Stimulated activated CD4-positive, alpha-beta T cell treated with anti-CD3 and anti-CD28 coated beads, TNF-alpha, amount 100 ng/mL, for 4 hours (primary cell): ENCODE results near the gene NGFR.
"Not testable (repeated sequence)": the region's sequence is repeated elsewhere in the genome, so short reads cannot be mapped to it uniquely, and the experiment has no call there.

Source experiments
- DNase-seq, 3 experiments: peaks; one replicate each; pipeline ENCODE4 v3.0.0-alpha.2; 2020; ENCODE audit warnings: low read depth in 3 of 3

Gene NGFR

DNA sequence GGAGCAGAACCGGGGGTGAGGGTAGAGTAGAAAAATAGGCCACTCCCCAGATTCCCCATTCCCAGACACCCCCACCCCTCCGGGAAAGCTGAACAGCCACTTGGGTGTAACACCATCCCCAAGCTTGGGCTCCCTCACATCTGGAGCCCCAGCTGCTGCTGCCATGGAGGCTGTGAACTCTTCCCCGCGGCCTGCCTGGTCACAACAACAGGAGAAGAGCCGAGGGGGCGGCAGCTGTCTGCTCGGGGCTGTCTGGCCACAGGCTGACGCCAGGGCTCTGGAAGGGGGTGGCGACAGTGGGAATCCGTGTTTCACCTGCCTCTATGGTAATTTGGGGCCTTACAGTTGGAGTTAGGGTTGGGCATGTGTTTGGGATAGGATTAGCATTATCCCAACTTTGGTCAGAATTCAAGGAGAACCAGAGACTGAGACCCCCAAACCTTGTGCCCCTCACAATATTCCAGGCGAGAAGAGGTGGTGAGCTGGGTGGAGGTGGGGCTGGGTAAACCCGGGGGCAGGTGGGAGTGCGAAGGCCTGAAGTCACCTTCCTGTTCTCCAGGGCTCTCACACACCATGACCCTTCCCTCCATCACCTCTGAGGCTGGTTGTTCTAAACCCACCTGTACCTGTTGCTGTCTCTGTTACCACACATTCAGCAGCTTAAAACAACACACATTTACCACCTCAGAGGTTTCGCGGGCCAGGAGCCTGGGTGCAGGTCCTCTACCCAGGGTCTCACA, 50.9 kb downstream of the NGFR start:
- no peak for DNase-seq

DNA sequence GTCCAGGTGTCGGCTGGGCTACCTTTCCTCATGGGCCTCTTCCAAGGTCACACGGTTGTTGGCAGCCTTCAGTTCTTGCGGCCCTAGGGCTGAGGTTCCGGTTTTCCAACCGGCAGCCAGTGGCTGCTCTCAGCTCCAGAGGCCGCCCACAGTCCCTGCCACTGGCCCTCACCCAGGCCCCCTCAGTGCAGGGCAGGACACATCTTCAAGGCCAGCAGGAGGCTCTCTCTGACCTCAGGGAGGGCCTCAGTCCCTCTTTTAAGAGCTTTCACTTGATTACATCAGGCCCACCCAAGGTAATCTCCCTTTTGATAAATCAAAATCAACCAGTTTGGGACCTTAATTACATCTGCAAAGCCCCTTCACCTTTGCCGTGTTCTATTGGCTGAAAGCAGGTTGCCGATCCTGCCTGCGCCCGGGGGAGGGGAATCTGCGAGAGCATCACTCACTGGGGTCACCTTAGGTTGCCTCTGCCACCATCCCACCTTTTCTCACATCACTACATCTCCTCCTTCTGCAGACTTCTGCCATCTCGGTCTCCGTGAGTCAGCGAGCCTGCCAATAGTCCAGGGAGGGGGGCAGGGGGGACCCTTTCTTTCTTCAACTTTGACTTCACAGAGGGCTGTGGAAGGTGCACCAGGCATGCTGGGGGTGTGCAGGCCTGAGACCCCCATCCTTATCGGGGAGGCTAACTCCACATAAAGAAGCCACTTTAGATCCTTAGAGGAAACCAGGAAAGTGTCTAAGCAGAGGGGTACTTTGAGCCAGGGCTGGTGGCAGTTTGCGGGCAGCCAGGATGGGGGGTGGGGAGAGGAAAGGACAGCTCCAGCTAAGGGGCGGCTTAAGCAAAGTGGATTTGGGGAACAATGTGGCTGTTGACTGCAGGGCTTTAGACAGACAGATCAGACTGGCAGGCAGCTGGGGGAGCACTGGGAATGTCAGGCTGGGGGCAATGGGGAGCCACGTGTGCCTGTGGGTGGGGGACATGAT, 51.7 kb downstream of the NGFR start:
- no peak for DNase-seq

DNA sequence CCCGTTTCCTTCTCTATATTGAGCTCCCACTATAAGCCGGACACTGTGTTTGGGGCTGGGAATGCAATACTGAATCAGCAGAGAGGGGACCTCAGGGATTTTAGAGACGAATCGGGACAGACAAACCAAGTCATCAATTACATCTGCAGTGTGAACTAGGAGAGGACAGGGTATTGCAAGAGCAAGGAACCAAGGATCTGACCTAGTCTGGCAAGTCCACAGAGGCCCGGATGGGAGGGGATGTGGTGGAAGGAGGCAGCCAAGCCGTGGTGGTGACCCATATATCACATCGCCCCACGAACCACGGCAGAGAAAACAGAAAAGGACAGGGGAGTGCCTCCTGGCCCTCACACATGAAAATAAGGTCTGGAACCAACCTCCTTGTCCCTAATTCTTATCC, 52.5 kb downstream of the NGFR start:
- DNase-seq, result no peak

DNA sequence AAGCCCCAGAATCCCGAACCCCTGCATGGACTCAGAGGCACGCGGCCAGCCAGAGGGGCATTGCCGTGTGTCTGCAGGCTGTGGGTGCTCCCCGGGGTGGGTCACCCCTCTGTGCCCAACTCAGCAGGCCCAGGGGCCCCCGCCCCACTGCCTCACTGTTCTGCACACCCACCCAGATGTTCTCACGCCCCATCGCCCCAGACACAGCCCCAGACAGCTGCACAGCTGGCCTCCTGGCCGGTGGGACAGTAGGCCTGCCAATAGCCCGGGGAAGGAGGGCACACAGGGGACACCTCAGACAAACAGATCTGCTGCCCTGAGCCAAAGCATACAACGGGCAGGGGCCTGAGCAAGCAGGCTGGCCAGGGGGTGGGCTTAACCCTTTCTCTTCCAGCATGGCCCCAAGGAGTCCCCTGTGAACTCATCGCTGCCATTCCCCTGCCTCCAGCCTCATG, 53.0 kb downstream of the NGFR start:
- no peak for DNase-seq

DNA sequence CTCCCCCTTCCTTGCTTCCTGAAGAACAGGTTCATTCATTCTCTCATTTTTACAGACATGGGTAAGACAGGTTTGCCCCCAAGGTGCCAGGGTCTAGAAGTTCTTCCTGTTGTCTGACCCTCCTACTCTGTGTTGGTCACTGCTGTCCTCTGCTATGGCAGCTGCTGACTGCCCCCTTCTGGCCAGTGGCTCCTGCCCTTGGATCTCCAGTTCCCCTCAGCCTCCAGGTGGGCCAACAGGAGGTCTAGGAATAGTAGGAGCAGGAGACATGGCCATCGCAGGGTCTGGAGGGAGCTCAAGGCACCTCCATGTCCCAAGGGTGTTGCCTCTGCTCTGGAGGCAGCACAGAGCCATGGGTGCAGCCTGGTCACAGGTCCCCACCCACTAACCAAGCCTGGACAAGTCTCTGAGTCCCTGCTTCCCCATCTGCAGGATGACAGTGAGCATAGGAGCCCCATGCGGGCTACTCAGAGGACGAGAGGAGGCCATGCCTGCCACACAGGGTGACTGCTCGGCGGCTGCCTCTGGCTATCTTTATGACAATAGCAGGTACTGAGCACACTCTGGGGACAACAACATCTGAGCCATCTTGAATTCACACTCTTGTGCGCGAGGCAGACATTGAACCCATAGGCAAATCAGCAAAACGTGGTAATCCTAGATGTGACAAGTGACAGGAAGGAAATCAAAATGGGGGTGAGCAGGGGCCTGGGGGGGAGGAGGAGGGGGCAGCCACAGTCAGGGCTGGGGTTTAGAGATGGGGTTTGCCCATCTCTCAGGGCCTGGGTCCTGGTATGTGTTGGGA, 53.6 kb downstream of the NGFR start:
- no peak for DNase-seq

DNA sequence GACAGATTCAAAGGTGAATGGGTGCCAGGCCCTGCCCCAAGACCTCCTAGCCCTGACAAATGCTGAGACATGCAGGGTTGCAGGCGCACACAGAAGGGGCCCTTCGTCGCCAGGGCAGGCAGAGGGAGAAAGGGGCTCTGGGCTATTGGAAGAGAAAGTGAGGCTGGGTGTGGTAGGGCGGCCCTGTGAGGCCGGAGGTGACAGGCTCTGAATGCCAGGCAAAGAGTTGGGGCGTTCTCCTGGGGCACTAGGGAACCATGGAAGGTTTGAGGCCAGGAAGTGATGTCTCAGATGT, 54.2 kb downstream of the NGFR start:
- DNase-seq, result no peak

DNA sequence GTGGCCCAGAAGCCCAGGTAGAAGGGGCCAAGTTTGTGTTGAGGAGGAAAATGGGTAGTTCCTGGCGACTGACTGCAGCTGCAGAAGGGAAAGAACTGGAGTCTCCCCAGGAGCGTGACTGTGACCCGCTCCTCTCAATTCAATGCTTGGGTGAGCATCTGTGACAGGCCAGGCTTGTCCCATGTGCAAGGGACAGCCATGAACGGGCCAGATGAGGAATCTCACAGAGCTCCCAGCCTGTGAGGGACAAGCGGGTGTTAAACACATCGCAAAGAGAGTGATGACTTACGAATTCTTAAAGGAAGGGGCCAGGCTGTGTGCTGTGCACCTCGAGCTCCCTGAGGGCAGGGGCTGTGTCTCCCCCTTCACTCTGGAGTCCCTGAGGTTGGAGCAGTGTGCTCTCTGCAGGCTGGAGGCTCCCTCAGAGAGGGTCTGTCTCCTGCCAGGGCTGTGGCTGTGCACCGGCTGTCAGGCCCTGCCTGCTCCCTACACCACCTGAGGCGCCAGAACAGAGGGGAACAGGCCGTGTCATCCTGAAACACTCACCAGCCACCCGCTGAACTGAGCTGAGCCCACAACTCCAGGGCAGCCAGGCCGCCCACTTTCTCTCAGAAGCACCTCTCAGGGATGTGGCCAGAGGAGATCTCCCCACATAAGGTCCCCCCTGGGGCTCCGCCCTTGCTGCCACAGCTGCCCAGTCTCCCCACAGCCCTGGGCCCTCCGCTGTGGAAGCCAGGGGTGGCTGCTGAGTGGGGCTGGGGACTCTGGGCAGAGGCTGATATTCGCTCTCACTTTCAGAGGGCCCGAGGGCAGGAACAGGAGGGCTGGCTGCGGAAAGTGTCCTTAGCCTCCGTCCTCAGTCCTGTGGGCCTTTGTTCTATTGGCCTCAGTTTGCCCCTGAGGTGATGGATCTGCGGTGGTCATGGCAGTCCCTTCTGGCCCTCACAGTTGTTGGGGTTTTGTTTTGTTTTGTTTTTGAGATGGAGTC, 54.9 kb downstream of the NGFR start:
- no peak for DNase-seq

DNA sequence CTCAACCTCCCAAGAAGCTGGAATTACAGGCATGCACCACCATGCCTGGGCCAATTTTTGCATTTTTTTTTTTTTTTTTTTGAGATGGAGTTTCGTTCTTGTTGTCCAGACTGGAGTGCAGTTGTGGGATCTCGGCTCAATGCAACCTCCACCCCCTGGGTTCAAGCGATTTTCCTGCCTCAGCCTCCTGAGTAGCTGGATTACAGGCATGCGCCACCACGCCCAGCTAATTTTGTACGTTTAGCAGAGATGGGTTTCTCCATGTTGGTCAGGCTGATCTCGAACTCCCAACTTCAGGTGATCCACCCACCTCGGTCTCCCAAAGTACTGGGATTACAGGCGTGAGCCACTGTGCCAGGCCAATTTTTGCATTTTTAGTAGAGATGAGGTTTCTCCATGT, 55.7 kb downstream of the NGFR start:
- not testable (repeated sequence) for DNase-seq

DNA sequence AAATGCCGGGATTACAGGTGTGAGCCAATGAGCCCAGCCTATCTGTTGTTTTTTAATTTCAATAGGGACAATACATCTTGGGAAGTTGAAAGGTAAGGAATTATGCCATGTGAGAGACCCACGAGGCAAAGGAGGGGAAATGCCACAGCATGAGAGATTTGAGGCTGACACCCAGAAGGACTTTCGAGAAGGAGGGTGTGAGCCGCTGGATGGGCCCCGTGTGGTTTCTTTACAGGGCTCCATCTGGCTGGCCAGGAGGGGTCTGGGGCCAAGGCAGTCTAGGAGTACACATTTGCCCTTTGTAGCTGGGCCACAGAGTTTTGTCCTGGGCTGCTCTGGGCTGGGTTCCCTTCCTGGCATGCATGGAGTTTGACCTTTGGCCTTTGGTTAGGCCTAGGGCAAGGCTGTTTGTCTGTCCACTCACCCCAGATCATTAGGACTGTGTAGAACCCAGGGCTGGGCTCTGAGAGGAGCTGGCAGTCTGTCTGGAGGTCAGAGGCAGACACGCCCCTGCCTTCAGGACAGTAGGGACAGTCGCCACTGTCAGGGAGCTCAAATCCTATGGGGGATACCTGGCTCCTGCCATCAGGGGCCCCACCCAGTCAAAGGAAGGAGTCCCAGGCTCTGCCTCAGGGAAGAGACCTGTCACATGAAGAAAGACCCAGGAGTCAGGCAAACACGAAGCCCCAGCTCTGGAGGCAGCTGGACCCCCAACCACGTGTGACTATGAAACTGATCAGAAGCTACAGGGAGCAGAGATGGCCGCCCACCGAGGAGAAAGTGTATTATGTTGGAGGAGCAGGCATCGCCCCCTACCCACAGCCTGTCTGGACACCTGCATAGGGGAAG, 56.4 kb downstream of the NGFR start:
- no peak for DNase-seq

DNA sequence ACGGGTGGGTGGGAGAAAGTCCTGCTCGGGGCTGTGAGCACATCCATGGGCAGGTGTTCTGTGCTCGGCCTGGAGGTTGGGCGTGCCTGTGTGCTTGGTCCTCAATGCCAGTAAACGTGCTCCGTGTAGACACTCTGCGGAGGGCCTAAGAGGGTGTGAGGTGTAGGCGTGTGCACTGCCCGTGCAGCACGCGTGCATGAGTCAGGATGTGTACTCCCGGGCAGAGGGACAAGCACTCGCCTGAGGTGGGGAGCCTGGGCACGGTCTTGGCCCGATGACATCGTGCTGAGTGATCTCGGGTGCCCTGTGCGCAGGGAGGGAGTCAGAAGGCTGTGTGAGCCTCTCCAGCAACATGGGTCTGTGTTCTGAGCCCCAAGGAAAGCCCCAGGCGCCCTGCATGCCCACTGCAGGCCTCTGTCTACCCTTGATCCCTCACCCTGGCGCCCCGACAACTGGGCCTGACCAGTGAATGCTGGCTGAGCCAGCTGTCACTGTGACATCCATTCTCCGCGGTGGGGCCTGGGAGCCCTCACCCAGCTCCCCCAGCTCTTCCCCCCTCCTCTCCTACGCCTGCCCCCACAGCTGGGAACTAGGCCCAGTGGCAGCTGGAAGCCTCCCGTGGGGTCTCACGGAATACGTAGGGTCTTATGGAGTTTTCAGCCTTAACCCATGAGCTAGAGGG, 57.1 kb downstream of the NGFR start:
- no peak for DNase-seq

DNA sequence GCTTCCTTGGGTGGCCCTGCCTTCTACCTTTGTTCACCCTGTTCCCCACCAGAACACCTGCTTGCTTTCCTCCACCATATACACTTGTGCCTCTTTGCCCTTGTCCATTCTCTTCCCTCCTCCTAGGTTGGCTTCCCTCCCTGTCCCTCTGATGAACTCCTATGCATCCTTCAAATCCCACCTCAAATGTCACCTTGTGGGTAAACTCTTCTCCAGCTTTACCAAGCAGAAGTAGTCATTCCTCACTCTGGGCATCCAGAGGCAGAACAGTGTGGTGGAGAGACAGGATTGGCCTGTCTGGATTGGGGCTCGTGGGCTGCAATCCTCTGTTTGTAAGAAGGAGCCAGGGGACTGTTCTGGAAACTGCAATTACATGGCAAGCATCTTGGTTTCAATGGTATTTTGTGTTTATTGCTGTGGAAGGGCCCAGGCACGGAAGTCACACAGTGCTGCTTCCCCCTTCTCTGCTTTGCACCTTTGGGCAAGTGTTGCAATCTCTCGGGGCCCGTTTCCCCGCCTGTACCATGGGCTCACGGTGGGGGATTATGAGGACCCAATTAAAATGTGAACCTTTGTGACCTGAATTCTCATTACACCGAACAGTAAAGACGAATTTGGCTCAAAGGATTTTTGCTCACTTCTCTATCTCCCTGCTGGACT, 58.7 kb downstream of the NGFR start:
- no peak for DNase-seq

DNA sequence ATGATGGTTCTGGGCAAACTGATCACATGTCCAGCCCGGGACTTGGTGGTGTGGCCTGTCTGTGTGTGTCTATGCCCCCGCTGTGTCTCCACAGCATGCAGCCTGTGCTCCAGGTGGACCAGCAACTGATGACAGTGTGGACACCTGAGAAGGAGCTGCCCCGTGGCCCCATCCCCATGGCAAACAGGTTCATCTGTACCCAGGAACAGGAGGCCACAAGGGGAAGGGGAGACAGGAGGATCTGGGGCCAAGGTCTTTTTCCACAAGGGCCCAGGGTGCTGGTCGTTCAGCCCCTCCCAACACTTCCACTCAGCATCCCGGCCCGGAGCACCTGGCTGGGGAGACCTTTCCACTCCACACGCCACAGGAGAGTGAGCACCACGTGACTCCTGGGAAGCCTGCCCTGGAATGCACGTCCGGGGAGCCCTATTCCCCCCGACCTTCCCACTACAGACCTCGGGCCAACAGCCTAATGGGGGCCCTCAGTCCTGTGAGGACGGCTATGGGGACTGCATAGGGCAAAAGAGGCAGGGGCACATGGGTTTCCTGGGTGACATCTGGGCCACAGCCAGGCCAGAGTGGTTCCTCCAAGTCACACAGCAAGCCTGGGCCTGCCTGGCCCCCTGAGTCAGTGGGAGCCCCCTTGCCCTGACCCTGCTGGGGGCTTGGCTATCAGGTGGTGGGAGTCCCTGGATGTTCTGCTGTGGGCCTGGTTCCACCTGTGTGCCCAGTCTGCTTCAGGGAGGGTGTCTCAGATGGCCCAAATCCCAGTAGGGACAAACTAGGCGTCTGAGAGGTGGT, 59.8 kb downstream of the NGFR start:
- no peak for DNase-seq

DNA sequence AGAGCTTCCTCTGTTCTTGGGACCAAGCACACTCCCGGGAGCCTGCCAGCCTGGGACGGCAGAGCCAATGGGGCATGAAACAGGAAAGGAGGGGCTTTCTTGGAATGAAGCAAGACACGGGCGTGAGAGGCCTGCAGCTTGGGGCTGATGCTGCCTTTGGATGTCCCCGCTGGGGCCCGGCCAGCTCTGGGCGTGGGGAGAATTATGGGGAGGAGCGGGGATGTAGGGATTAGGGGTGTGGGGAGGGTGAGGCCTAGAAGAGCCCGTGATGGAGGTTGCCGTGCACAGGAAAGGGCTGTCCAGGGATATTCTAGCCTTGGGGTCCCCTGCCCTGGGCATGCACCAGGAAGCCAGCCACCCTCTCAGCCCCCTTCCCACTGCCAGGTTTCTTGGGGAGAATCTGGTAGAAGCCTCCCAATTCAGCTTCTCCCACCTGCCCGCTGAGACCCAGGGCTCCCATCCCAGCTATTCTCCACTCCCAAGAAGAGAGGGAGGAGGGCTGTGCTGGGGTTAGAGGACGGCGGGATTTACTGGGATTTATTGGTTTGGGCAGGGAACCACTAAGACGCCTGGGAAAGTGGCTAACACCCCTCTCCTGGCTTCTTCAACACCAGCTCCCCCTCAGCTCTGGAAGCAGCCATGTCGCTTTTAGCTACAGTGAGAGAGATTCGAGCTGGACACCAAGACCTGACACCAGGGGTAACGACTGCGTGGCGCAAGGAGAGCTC, 60.6 kb downstream of the NGFR start:
- no peak for DNase-seq

DNA sequence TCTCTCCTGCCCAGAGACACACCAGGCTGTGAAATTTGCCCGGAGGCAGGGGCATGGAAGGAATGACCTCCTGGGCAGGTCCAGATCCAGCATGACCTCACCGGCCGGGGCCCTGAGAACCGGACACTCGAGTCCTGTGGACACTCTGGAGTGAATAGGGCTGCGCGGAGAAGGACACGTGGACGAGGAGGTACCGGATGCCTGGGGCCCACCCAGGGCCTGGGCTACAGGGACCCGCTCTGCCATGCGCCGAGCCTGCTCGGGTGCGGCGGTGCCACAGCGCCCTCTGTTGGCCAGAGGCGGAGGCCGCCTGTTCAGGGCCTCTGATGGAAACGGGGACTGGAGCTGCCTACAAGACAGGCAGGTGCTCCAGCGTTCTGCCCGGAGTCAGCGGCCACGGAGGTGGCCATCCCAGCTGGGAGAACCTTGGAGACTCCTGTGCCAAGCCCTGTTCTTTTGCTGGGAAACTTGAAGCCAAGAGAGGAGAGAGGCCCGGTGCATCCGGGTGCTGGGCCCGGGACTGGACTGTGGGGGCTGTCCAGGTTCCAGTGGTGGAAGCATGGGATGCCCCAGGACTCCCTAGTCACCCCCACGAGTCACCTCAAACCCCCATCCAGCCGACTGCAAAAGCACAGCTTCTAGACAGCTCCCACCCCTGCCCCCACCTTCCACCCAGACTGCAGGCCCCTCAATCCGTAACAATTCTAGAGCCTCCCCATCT, 61.3 kb downstream of the NGFR start:
- peak; percentile 69 to 74 (median 69) for DNase-seq

DNA sequence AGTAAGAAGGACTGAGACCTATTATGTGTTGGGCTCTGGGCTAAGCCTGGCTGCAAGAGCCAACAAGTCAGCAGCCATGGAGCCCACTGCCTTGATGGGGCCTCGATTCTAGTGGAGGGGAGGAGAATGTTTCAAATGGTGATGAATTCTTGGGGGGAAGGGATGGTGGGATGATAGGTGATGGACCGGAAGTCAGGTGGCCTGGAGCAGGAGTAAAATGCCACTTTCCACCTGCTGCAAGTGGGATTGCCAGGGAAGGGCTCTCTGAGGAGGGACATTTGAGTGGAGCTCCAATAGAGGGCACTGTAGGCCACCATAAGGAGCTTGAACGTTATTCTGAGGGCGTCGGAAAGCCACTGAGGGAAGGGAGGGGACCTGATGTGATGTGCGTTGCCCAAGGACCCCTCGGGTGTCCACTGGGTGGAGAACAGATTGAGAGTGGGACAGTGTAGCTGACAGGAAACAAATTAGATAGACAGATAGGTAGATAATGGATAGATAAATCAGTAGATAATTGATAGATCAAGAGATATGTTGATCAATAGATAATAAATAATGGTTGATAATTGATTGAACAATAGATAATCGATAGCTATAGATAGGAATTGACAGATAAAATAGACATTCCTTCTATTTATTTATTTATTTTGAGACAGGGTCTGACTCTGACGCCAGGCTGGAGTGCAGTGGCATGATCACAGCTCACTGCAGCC, 62.4 kb downstream of the NGFR start:
- DNase-seq, result no peak
